Sciatic nerve (tissue), 2 donors: ENCODE results near the gene PKDREJ. TPM values are rescaled to one million over a fixed set of nuclear protein-coding genes. Genes with fewer than 3 reads are reported as not detected.
A peak's percentile ranks its signal among the peaks of the same experiment; 100 is the strongest.

Experiments
- ATAC-seq: fragments of 200-7000 bp; cut with Tn5 transposase; one replicate; pipeline ENCODE4 v1.9.1; 2020; ENCODE audit warnings: mild to moderate bottlenecking, moderate library complexity
- DNase-seq: peaks from one replicate; pipeline ENCODE4 v3.0.0-alpha.2; 2020; ENCODE audit warnings: low spot score
- intact Hi-C: fragments of 100-400 bp; cut with DNase I; formaldehyde crosslinking; loops from one replicate; pipeline ENCODE4 v1.14.2; 2022
- total RNA-seq: library from RNA; stranded (reverse); fragmentation: NEBNext Ultra II Directional; extraction: Animal tissue kit (Norgen Biotek cat#: 25700); gene quantifications from one replicate; pipeline ENCODE4 v1.2.1, GENCODE V29; 2021
- donor health status: DM: no; HTN: no; CAD: no.
- donor health status: DM: no; HTN: no; CAD: no.

Gene PKDREJ
- total RNA-seq, 1 donor from 2014 or later = 0.18 TPM

- intact Hi-C loops = loop anchor here (5.0 to 10.0 kb wide), 2 partner anchors 64 to 169 kb away; no protein-coding TSS in a partner anchor
- ATAC-seq (no peak), DNase-seq (no peak)
These were observed 28.0 kb upstream of the PKDREJ start for GRCh38 chr22:46290843-46291785.

GRCh38 chr22:46290121-46290842 lies 27.1 kb upstream of the PKDREJ start:
- intact Hi-C loops = loop anchor here (5.0 to 10.0 kb wide), 2 partner anchors 65 to 168 kb away; no protein-coding TSS in a partner anchor
- DNase-seq (no peak), ATAC-seq (no peak)

- intact Hi-C loops = no loop called here
- ATAC-seq = no peak
- no peak for DNase-seq
These were observed 26.2 kb upstream of the PKDREJ start for GRCh38 chr22:46289244-46289891.

GRCh38 chr22:46288846-46289243 lies 25.7 kb upstream of the PKDREJ start:
- intact Hi-C loops = no loop called here
- DNase-seq = no peak
- no peak for ATAC-seq

- DNase-seq (no peak), ATAC-seq (peak; percentile 47)
- intact Hi-C loops = no loop called here
These were observed 25.0 kb upstream of the PKDREJ start for GRCh38 chr22:46287873-46288751.

GRCh38 chr22:46286941-46287872 lies 24.1 kb upstream of the PKDREJ start:
- ATAC-seq = no peak
- intact Hi-C loops = no loop called here

GRCh38 chr22:46286006-46286405 lies 22.9 kb upstream of the PKDREJ start:
- intact Hi-C loops = no loop called here
- no peak for DNase-seq
- ATAC-seq = no peak

More at GRCh38 chr22:46286941-46287872, 24.1 kb upstream of the PKDREJ start:
- DNase-seq = no peak

- ATAC-seq = no peak
- intact Hi-C loops = no loop called here
- DNase-seq = no peak
These were observed 18.9 kb upstream of the PKDREJ start for GRCh38 chr22:46281866-46282678.

GRCh38 chr22:46280999-46281623 lies 18.0 kb upstream of the PKDREJ start:
- intact Hi-C loops = no loop called here
- ATAC-seq = peak; percentile 57
- no peak for DNase-seq

- ATAC-seq (peak; percentile 12), DNase-seq (no peak)
- intact Hi-C loops = no loop called here
These were observed 17.1 kb upstream of the PKDREJ start for GRCh38 chr22:46280063-46280817.

GRCh38 chr22:46278656-46279645 lies 15.8 kb upstream of the PKDREJ start:
- no peak for DNase-seq
- no peak for ATAC-seq
- intact Hi-C loops = no loop called here

GRCh38 chr22:46276563-46276962 lies 13.4 kb upstream of the PKDREJ start:
- ATAC-seq (no peak), DNase-seq (no peak)
- intact Hi-C loops = no loop called here

- intact Hi-C loops = no loop called here
- ATAC-seq (no peak), DNase-seq (no peak)
These were observed 12.4 kb upstream of the PKDREJ start for GRCh38 chr22:46275455-46276122.

GRCh38 chr22:46274381-46274780 lies 11.2 kb upstream of the PKDREJ start:
- intact Hi-C loops = no loop called here
- DNase-seq (no peak), ATAC-seq (no peak)
